GM11168 (cell line): ENCODE data around the gene MTERF2.
"Not testable (repeated sequence)": the region's sequence is repeated elsewhere in the genome, so short reads cannot be mapped to it uniquely, and the experiment has no call there.

Source experiments
- in situ Hi-C: fragments of 300-500 bp; cut with MboI; formaldehyde crosslinking; loops from one replicate; pipeline ENCODE4 v1.12.0; 2022; ENCODE audit warnings: low sequenced_read_pairs; ENCODE audit not compliant: unreplicated experiment

The MTERF2 gene

DNA sequence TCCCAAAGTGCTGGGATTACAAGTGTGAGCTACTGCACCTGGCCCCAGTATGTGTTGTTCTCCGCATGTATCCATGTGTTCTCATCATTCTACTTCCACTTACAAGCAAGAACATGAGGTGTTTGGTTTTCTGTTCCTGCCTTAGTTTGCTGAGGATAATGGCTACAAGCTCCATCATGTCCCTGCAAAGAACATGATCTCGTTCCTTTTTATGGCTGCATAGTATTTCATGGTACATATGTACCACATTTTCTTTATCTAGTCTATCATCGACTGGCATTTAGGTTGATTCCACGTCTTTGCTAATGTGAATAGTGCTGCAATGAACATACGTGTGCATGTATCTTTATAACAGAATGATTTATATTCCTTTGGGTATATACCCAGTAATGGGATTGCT is 9.2 kb upstream of the MTERF2 start:
- in situ Hi-C loops, result not testable (repeated sequence)

DNA sequence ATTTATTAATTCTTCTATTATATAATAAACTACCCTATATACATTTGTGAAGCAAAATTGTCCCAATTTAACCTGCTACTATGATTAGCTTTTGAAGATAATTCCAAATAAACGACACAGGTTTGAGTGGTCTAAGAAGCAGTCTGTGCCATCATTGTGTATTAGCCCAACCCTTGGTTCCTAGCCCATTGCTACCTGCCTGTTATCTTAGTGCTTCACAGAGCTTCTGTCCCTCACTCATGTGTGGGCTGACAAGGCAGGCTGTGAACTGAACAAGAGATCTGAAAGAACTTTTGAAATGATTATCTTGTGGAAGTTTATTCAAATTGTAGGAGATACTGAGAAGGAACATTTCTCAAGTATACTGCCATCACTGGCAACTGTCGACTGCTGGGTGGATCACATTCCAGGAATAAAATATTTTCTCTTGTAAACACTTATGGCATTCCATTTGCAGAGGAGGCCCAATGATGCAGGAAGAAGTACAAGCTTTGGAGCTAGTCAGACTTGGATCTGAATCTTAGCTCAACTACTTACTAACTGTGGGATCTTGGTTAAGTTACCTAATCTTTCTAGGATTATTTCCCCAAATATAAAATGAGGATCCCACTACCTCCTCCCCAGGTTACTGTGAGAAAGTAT is 7.8 kb upstream of the MTERF2 start:
- in situ Hi-C loops, result no loop called here

DNA sequence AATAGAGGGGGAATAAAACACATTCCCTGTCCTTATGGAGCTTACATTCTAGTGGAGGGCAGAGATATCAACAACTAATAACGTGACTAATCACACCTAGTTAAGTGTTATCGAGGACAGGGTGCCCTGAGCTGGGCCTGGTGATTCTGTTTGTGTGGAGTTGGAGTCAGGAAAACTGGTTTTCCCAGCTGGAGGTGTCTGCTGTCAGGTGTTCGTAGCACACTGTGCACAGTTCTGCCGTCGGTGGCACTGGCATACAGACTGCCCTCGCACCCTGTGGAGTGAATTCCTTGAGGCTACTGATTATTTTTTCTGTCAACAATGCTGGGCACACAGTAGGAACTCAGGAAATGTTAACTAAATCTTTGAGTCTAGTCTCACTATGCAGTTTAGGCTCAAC is 900 bp upstream of the MTERF2 start:
- in situ Hi-C loops, result no loop called here

DNA sequence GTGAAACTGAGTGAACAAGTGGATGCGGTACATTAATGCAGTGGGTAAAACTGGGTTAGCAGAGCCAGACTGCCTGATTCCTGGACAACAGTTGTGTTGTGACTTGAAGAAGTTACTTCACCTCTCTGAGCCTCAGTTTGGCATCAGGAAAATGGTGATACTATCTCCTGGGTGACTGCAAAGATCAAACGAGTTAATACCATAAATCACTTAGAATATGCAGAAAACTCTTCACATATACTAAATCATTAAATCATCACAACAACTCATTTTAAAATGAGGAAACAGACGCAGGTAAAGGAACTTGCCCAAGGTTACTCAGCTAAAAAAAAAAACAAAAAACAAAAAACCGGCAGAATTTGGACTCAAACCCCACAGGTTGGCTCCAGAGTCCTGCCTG is 811 bp downstream of the MTERF2 start:
- in situ Hi-C loops, result no loop called here

DNA sequence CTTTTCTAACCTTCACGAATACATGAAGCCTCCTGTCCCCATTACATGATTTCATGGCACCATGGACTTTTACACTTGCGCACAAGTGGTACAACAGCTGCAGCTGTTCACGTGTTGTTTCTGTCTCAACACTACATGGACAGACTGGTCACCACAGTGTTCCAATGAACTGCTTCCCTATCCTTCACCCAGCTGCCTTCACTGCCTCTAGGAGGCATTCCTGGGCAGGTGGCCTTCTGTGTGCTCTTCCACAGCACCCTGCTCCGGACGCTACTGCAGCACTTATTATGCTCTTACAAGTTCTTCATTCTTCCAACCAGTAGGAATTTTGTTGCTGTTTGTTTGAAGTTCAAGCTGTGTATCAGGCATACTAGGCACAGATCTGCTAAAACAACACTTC is 1.5 kb downstream of the MTERF2 start:
- in situ Hi-C loops, result no loop called here

DNA sequence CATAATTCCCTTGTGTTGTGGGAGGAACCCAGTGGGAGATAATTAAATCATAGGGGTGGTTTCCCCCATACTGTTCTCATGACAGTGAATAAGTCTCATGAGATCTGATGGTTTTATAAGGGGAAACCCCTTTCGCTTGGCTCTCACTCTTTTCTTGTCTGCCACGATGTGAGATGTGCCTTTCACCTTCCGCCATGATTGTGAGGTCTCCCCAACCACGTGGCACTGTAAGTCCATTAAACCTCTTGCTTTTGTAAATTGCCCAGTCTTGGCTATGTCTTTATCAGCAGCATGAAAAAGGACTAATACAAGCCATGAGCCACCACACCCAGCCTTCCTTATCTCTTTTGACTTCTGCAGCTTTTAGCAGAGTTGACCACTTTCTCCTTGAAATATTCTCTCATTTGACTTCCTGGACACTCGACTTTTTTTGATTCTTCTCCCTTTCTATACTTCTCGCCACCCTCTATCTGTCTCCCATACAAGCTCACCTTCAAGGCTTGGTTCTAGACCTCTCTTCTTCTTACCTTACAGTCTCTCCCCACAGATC is 2.3 kb downstream of the MTERF2 start:
- in situ Hi-C loops, result no loop called here

DNA sequence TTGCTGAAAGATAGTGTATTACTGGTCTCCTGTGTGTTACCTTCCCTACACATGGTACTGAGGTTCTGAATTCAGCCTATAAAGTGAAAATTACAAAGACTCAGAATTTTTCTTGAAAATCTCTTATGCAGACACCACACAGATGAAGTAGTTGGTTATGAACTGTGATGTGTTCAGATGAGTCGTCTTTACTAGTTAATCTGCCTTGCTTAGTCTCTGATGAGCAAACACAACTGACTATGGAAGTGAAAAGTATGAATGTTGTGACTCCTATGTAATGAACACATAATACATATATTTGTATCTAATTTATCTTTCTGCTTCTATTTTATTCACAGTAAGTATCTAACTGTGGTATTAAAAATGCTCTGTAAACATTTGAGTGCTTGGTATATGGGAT is 4.7 kb downstream of the MTERF2 start:
- in situ Hi-C loops, result no loop called here

DNA sequence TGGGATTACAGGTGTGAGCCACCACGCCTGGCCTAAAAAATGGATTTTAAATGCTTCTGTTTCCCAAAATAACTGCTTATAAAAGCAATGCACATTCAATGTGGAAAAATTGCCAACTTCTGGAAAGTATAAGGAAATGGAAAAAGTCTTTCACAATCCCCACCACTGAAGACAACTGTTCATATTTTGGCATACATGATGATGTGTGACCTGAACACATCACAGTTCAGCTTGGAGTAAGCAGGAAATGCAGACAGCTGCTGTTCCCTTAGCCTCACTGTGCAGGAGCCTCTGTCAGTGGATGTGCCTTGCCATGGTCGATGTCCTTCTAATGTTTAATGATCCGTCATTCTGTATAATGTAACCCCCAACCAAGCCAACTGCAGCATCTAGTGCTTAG is 5.2 kb downstream of the MTERF2 start:
- in situ Hi-C loops, result no loop called here

DNA sequence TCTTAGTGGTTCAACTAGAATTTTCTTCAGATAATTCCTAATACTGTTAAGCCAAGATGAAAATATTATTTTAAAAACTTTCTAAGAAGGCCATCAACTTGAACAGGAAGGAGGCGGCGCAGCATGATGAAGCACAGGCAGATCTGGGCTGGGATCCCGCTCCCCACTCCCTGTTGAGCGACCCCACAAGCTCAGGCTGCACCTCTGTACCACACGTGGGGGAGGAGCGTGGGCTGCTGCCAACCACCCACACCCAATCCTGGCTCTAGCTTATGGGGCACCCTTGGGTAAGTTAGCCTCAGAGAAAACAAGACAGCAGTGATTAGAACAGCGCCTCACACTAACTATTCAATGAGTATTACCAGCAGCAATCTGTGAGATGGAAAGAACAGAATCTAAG is 6.0 kb downstream of the MTERF2 start:
- in situ Hi-C loops, result no loop called here

DNA sequence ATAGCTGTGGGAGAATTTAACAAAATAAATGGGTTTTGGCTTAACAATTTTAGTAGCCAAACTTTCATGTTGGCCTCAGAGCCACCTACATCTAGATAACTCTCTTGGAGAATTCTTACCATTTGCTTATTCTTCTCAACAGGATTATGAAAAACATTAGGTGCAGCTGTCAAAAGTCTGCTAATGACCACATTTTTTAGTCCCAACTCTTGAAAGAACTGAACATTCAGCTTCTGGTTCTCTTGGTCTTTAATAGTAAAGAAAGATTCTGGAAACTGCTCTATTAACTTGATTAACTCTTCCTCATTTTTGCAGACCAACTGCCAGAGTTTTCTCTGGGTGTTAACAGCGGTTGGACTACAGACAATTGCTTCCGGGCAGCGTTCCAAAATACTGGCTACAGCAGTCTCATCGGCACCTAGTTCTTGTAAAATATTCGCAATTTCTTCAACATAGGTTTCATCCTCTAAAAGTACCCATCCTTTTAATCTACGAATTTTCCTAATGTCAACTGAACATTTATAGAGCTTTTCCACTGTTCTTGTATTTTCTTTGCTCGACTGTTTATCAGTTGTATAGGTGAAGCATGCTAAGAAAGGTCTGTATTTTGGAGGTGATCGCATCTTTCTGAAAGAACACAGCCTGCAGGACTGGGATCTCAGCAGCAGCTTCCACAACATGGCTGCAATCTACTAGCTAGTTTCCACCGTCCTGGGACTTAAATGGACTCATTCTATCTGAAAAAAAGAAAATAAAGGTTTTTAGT is 8.7 kb downstream of the MTERF2 start:
- in situ Hi-C loops, result no loop called here

DNA sequence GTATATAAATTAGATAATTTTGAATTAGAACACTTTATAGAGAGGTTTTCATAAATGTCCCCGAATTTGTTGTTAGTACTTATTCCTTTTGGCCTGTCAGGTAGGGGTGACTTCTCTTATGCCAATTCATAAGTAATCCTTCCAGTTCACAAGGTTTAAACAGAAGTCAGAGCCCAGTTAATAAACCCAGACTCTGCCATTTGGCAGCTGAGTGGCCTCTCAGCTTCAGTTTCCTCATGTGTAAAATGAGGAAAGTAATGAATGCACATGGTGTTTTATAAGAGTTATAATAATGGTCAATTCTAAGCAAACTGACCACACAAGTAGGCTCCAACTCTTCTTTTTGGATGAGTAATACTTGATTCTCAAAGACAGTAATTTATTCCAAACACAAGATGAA is 10.3 kb downstream of the MTERF2 start:
- in situ Hi-C loops, result no loop called here

DNA sequence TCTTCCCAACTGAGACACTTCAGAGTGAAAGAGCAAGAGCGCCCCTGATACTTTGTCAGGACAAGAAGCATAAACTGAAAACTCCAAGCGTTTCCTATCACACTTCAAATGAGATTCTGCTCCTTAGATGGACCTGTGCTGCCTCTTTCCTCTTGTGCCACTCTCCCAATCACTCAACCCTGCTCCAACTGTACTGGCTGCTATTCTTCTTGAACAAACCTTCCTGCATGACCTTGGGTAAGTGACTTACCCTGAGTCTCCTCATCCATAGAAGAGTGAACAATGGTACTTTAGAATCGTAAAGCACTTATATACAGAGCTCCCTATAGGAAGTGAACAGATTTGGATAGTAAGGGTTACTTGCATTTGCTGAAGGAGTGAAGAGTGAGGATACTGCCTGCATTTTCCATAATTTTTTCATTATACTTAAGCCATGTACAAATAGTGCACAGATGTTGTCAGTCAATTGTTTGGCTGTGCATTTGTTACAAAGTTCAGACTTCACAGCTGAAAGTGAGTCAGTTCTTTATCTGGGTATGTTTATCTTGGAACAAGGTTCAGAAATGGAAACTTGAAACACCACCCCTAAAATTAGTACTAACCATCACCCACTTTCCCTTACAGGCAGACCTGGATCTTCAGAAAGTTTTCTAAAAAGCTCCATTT is 10.8 kb downstream of the MTERF2 start:
- in situ Hi-C loops, result no loop called here

DNA sequence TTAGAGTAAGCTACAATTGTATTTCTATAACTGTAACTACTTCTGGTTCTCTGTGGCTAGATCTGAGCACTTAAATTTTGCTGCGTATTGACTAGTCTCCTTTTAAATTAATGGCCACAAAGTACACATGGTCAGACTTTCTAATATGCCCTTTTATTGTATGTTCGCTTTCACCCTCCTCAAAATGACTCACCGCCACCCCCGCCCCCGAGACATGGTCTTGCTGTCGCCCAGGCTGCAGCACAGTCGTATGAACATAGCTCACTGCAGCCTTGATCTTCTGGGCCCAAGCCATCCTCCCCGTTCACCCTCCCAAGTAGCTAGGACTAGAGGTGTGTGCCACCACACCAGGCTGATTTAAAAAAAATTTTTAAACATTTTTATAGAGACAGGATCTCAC is 11.8 kb downstream of the MTERF2 start:
- in situ Hi-C loops, result no loop called here

DNA sequence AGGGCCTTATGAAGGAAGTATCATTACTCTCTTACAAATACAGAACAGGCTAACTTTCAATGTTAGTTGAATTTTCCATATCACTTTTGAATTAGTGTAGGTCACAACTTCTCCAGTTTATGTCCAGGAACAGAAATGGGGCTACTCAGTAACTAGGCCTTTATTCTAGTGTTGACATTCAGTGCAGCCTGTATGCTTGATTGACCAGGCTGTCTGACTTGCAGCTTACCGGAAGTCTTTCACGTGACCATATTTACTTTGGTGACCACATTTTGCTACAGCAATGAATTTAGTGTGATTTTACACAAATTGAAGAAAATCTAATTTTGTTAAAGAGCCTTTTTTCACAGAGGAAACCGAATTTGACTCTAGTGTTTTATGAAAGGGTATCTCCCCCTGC is 12.4 kb downstream of the MTERF2 start:
- in situ Hi-C loops, result no loop called here

DNA sequence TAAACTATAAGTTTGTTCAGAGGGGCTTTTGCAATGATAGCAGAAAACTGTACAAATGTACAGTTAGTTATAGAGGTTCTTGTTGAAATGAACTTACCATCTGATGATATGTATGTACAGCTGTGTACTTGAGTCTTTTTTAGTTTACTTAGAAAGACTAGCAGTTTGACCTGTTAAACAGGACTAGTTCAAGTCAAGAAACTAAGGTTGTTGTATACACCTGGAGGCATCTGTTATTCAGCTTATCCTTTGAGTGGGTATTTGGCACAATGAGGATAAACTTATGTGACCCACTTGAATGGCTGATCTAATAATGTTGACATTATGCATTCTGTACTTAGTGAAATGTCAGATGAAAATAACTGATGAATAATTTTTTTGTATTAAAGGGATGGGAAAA is 13.4 kb downstream of the MTERF2 start:
- in situ Hi-C loops, result no loop called here

DNA sequence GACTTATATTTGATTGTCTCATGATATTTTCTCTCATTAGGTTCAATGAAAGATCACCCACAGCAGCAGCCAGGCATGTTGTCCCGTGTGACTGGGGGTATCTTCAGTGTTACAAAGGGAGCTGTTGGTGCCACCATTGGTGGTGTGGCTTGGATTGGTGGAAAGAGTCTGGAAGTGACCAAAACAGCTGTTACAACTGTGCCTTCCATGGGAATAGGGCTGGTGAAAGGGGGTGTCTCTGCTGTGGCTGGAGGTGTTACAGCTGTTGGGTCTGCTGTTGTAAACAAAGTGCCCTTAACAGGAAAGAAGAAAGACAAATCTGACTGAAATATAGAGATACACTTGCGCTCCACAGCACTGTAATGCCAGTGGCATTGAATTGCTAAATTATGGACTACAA is 15.9 kb downstream of the MTERF2 start:
- in situ Hi-C loops, result no loop called here

DNA sequence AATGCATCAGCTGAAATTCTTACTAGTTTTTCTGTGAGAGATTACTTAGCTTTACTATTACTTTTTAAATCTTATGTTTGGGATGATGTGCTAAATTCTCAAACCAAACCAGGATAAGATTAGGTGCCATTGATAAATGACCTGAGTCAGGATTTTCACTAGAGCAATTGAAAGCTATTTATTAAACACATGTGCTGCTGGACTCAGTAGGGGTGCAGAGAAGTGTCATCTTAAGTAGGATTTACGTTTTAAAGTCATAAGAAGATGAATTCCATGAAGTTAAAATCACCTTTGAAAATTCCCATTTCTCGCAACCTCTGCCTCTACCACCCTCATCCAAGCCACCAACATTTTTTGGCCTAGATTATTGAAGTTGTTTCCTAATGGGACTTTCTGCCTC is 22.4 kb downstream of the MTERF2 start:
- in situ Hi-C loops, result loop anchor here (10.0 kb wide), 1 partner anchor 1620 kb away; no protein-coding TSS in a partner anchor

DNA sequence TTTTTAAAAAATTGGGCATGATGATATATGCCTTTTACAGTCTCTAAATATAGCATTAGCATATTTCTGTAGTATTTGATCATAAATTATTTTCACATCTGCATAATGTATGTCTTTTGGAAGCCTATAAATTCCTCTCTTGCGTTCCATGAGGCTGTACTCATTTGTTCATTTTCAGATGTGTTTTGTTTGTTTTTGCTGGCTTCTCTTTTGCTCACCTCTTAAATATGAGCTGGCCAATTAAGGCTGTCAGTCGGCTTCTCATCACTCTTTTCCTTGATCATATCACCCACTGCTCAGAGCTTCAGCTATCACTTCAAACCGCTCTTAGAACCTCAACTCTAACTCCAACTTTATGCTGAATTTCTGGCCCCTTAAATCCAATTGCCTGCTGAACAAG is 24.7 kb downstream of the MTERF2 start:
- in situ Hi-C loops, result loop anchor here (10.0 kb wide), 1 partner anchor 1617 kb away; no protein-coding TSS in a partner anchor

DNA sequence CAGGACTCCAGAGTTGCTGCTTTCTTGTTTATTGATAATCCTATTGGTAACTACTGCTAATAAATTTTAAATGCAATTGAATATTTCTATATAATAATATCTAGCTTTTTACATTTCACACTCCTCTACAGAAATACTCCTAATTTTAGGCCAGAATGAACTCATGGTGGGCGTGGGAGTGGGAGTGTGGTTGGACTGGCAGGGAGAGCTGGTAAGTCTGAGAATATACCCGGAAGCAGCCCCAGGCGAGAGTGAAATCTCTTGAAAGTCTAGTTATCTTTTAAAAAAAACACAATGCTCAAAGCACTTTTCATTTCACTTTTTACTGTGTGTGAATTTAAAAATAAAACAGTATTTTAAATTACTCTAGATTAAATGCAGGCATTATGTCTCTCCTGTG is 26.5 kb downstream of the MTERF2 start:
- in situ Hi-C loops, result loop anchor here (10.0 kb wide), 1 partner anchor 1616 kb away; no protein-coding TSS in a partner anchor

DNA sequence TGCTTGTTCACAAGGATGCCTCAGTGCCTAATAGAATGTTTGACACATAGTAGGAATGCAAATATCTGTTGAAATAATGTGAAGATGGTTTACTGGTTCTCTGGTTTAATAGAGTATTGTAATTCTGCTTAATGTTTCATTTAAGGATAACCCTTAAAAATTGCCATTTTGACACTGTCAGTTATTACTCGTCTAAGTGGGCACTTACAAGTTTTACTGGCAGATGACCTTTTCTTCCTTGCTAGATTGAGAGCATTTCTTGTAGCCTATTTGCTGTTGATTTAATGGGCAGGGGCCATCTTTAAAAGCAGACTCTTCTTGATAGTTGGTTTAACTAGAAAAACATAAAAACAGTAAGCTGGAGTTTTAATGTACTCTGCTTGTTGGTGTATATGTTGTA is 29.4 kb downstream of the MTERF2 start:
- in situ Hi-C loops, result no loop called here

DNA sequence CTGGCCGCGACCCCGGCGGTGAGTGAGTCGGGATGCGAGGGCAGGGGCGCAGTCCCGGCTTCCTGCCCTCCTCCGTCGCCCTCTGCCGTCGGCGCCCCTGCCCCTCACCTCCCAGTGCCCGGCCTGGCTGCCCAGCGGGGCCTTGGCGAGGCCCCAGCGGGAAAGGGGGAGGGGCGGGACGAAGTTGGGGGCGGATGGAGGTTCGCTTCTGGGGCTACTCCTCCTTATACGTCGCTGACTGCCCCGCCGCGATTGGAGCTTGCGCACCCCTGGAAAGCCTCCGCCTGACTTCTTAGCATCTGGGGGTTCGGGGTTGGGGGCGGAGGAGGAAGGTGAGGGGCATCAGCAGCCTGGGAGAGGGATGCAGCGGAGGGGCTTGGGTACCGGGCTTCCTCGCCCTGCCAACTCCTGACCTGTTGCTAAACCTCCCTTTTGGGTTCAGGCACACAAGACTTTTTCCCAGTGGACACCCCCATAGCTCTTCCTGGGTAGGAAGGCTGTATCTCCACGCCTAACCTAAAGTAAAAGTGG is 30.8 kb downstream of the MTERF2 start:
- in situ Hi-C loops, result no loop called here
